Measurements from ENCODE around the gene UST.

The UST gene

GRCh38 chr6:148746363-148747144 is at the start of gene UST:
Gene UST, plus strand, starts transcription at chr6:148747030. Its CDS starts 401 bp downstream, at chr6:148747431.
- peak; percentile 87 for FAIRE-seq

- FAIRE-seq, result no peak
Observed at GRCh38 chr6:148697895-148698440, 48.9 kb upstream of the UST start.

DNA sequence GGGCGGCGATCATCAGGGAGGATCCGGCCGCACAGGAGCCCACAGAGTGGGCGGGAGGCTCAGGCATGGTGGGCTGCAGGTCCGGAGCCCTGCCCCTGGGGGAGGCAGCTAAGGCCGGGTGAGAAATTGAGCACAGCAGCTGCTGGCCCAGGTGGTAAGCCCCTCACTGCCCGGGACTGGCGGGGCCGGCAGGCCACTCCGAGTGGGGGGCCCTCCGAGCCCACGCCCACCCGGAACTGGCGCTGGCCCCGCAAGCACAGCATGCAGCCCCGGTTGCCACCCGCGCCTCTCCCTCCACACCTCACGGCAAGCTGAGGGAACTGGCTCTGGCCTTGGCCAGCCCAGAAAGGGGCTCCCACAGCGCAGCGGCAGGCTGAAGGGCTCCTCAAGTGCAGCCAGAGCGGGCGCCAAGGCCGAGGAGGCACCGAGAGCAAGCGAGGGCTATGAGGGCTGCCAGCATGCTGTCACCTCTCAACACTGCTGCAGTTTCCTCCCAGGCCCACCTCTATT is 48.1 kb upstream of the UST start:
- FAIRE-seq, result no peak

GRCh38 chr6:148700047-148700715 is 46.6 kb upstream of the UST start:
- FAIRE-seq, result no peak

- FAIRE-seq, result peak; percentile 35
Observed at GRCh38 chr6:148700741-148701311, 46.0 kb upstream of the UST start.

GRCh38 chr6:148701375-148701774 is 45.5 kb upstream of the UST start:
- no peak for FAIRE-seq

DNA sequence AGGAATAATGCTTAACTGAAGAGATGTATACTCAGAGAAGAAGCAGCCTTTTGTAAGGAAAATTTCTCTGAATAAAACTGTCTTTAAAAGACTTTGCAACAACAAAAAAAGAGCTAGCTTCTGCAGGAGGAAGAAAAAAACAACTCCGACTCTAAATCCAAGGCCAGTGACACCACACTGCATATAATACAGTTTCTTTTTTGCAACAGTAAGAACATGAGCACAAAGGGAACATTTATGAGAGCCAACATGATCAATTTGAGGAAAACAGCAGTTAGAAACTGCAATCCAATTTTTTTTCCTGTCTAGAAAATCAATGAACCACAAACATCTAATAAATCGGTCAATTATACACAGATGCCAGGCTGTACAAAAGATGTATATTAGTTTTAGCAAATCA is 42.9 kb upstream of the UST start:
- FAIRE-seq, result no peak

GRCh38 chr6:148704400-148705246 is 42.2 kb upstream of the UST start:
- FAIRE-seq, result no peak

DNA sequence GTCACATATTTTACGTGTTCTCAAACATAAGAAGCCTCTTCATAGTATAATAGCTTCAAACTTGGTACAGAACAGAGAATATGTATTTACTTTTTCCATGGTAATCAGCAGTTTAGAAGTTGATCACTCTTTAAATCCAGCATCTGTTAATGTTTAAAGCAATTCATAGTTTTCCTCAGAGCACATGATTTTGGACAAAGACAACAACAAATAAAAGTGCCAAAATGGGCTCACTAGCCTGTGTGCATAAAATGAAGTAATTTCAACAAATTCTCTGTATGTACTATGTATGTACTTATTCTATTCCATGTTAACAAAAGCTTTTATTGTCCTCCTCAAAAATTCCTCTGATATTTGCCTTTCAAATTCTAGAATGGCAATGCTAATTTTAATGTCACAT is 38.1 kb upstream of the UST start:
- peak; percentile 93 for FAIRE-seq

GRCh38 chr6:148709577-148709976 is 37.3 kb upstream of the UST start:
- peak; percentile 12 for FAIRE-seq

DNA sequence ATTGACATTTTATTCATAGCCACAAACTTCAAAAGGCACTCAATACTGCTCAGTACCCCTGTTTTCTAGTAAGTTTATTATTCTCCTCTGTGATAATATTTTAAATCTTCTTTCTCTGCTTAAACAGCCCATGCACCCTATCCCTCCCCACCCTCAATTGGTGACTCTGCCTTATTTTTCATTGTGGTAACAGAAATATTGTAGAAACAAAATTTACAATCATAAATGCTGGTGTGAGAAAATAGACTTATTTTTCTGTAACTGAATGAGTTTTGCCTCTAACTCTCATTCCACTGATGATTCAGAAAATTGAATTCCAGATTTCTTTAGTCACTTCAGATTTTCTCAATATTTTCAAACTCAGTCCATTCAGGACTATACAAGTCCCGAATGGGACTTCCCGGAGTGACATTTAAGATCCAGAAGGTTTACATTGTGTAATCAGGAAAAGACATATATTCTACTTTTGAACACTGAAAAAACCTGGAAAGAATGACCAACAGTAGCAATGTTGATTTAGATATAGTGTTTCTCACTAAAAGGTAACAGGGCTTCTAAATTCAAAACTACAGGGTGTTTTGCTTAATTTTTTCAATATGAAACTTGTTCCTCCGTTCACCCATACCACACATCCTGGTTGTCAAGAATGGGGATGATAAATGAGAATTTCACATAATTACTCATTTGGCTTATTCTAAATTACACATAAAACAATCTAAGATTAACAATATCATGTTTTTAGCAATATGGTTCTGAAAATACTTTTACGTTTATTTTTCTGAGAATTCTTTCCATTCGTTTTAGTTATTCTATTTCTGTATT is 34.8 kb upstream of the UST start:
- no peak for FAIRE-seq

DNA sequence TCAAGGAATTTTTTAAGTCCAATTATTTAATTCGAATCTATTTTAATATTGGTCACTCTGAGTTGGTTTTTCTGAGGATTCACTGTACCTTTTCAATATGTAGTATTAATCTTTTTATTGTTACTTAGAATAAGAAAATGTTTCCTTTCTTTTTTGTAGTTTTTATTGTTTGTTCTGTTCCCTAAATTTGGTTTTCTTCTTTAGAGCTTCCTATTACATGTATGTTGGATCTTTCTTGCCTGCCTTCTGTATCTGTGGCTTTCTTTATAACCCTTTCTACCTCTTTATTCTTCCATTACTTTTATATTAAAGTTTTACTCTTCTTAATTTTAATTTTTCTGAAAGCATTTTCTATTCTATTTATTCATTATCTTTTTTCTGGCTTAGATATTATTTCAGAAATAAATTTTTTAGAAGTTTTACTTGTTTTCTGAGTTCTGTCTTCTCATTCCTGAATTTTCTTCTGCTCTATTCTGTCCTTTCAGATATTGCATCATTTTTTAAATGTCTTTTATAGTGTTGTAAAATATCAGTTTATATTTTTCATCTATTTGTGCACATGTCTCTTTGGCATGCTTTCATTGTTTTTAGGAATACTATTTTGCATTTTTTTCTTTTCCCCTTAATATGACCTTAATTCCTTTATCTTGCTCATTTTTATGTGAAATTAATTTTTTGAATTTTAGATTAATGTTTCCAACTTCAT is 33.6 kb upstream of the UST start:
- FAIRE-seq, result peak; percentile 21

- FAIRE-seq, result no peak
Observed at GRCh38 chr6:148713921-148714320, 32.9 kb upstream of the UST start.

DNA sequence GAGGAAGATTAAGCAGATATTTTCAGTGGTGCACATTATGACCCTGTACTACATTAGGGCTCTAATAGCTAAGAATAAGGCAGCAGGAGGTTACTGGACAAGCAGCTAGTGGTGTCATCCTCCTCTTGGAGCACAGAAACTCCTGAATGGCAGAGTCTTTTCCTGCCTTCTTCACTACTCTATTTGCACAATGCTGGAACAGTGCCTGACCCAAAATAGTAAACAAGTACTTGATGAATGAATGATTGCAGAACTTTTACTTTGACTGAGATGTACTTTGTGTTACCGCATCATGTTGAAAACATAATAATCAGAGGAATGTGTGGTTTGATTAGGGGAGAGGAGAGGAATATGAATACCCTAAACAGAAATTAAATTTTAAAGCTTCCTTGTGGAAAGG is 30.0 kb upstream of the UST start:
- FAIRE-seq, result no peak

DNA sequence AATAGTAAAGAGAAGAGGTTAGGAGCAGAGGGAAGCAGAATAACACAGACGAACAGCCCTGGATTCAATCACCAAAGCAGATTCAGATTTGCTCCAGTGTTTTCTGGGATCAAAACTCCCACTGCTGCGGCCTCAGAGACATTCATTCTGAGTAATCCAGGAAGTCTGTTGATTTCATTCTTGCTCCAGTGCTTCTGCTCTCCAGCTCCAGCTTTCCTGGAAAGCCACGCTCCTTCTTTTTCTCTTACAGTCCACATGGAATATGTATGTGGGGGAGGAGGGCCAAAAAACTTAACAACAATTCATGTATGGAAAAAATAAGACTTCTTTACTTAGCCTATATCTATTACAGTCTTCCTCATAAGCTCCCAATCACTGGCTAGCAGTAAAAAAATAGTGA is 26.4 kb upstream of the UST start:
- no peak for FAIRE-seq

- no peak for FAIRE-seq
Observed at GRCh38 chr6:148720897-148721296, 25.9 kb upstream of the UST start.

DNA sequence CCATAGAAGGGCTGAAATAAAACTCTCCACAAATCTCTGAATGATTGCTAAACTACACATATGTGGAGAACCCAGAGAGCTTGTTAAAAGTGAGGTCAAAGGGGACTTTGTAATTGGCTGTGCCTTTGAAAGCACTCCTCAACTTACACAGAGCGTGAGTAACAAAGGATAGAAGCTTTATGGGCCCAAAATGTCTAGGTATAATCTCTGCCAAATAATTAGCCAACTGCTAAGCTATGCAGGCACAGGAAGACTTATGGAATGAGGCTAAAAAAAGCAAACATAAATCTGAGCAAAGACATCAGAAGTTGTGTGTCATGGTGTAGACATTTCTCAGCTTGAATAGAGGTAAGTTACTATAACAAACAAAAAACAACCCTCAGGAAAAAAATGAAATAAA is 23.3 kb upstream of the UST start:
- no peak for FAIRE-seq

DNA sequence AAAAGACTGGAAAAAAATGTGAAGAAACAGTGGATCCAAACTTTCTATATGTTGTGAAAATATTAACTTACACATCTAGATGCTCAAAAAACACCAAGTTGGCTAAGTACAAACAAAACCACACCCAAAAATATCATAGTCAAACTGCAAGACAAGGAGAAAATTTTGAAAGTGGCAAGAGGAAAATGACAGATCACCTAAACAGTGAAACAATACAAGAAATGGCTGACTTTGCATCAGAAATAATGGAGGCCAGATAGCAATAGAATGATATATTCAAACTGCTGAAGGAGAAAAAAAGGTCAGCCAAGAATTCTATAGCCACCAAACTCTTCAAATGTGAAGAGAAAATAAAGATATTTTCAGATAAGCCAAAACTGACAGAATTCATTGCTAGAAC is 22.4 kb upstream of the UST start:
- FAIRE-seq, result no peak

- FAIRE-seq, result no peak
Observed at GRCh38 chr6:148727104-148727503, 19.7 kb upstream of the UST start.

DNA sequence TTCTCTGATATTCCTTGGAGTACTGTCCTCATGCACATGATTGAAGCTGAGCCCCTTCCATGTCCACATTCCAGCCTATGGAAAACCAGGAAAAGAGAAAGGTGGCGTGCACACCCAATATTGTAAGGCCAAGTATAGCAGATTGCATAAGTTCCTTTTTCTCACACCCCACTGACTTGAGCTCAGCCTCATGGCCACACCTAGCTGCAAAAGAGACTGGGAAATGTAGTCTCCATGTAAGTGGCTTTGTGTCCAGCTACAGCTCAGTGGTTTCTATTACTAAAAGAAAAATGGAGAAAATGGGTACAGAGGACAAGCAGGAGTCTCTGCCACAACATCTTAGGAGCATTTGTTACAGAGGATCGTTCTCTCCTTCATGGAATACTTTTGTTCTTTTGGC is 10.8 kb upstream of the UST start:
- no peak for FAIRE-seq
